ENCODE data around the gene CALN1. TPM values are rescaled to one million over a fixed set of nuclear protein-coding genes. Genes with fewer than 3 reads are reported as not detected.

Gene CALN1
- total RNA-seq, 1 experiment from 2014 or later: not detected

DNA sequence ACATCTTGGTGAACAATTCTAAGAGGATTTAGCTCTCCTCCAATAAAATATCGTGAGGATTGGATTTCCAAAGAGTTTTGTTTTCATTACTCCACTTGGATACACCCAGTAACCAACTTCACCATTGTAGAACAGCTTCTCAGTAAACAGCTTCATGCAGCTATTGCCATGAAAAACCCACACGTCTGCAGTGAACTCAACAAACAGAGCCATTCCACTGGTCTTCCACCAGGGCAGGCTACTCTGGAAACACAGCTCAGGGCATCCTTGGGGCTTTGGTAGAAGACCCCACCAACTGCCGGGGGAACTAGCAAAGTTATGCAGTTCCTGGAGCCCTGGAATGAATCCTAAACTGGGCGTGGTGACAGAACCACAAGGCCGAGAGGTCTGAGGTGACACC lies 77.4 kb downstream of the CALN1 start:
- intact Hi-C loops (cut with micrococcal nuclease; ENCODE audit: unreplicated experiment): no loop called here
- Mint-ChIP-seq H3K27me3 (ENCODE audit: insufficient read depth, unreplicated experiment) (no peaks in the 10 kb centered on the region), H3K27ac (ENCODE audit: unreplicated experiment) (no peak overlapping the region), H3K9me3 (ENCODE audit: unreplicated experiment) (peaks cover 10% of the 10 kb centered on the region), H3K36me3 (ENCODE audit: insufficient read depth, unreplicated experiment) (no peaks in the 10 kb centered on the region), H3K4me1 (ENCODE audit: low read depth, unreplicated experiment) (no peaks in the 10 kb centered on the region), H3K4me3 (ENCODE audit: unreplicated experiment) (no peak overlapping the region)
- no TSS peak for BruUV-seq (replicated peaks)
- H3K9me3 ChIP-seq: no peaks in the 10 kb centered on the region
- H3K27me3 ChIP-seq (replicated peaks; ENCODE audit: control insufficient read depth, insufficient read depth, low read length): no peaks in the 10 kb centered on the region
- ChIA-PET POLR2A (no interaction called here), CTCF (no interaction called here)
- no peak for DNase-seq
- TF ChIP-seq CTCF (IDR thresholded peaks at IDR 0.05; ENCODE audit: insufficient read depth in 1 of 2, low read depth in 1 of 2, low read length in 1 of 2, severe bottlenecking in 1 of 2, unreplicated experiment in 1 of 2): no peak
- no peak overlapping the region for H3K4me3 ChIP-seq (ENCODE audit: low read depth, low read length)
- no peaks in the 10 kb centered on the region for H3K36me3 ChIP-seq (ENCODE audit: control insufficient read depth, insufficient read depth, low read length)
- no peaks in the 10 kb centered on the region for H3K4me1 ChIP-seq

DNA sequence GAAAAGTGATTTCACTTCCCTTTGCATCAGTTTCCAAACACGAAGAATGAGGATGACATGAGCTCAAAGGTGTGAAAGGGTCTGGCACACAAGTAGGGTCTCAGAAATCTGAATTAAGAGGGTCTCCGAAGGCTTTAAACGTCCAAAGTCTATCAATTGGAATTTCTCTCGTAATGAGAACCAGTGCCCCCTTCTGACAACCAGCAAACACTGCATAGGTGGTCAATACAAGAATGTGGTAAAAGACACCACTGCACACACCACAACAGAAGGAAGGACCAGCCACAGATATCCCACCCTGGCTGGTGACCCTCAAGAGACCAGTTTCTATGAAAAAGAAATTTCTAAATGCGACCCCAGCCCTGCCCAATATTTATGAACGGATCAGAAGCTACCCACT lies 78.1 kb downstream of the CALN1 start:
- H3K27me3 Mint-ChIP-seq (ENCODE audit: insufficient read depth, unreplicated experiment): no peaks in the 10 kb centered on the region
- no peaks in the 10 kb centered on the region for H3K4me1 ChIP-seq
- no peaks in the 10 kb centered on the region for H3K36me3 ChIP-seq (ENCODE audit: control insufficient read depth, insufficient read depth, low read length)
- H3K9me3 Mint-ChIP-seq (ENCODE audit: unreplicated experiment): peaks cover 3% of the 10 kb centered on the region
- CTCF ChIA-PET: no interaction called here
- no peaks in the 10 kb centered on the region for H3K36me3 Mint-ChIP-seq (ENCODE audit: insufficient read depth, unreplicated experiment)
- H3K4me3 Mint-ChIP-seq (ENCODE audit: unreplicated experiment): no peak overlapping the region
- no peaks in the 10 kb centered on the region for H3K9me3 ChIP-seq
- no peak overlapping the region for H3K4me3 ChIP-seq (ENCODE audit: low read depth, low read length)
- no peaks in the 10 kb centered on the region for H3K27me3 ChIP-seq (replicated peaks; ENCODE audit: control insufficient read depth, insufficient read depth, low read length)
- POLR2A ChIA-PET: no interaction called here
- DNase-seq: no peak
- no peaks in the 10 kb centered on the region for H3K4me1 Mint-ChIP-seq (ENCODE audit: low read depth, unreplicated experiment)
- no peak overlapping the region for H3K27ac Mint-ChIP-seq (ENCODE audit: unreplicated experiment)
- no TSS peak for BruUV-seq (replicated peaks)
- no peak for TF ChIP-seq CTCF (IDR thresholded peaks at IDR 0.05; ENCODE audit: insufficient read depth in 1 of 2, low read depth in 1 of 2, low read length in 1 of 2, severe bottlenecking in 1 of 2, unreplicated experiment in 1 of 2)
- intact Hi-C loops (cut with micrococcal nuclease; ENCODE audit: unreplicated experiment): no loop called here

DNA sequence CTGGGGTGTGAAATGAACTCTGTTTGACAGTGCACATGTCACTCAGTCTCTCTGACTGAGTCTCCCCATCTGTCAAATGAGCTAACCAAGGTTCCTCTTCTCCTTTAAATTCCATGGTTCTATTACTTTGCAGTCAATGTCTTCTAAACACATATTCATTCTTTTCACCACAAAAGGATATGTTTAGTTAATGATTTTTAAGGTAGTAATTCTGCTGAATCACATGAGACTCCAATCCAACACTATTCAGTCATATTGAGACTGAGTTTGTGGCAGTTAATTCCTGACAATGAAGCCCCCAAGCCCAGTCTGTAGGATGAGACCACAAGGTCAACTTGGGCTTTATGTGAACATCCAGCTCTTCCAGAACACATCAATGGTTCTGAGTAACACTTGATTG lies 85.3 kb downstream of the CALN1 start:
- H3K36me3 Mint-ChIP-seq (ENCODE audit: insufficient read depth, unreplicated experiment): no peaks in the 10 kb centered on the region
- H3K27me3 Mint-ChIP-seq (ENCODE audit: insufficient read depth, unreplicated experiment): peaks cover 2% of the 10 kb centered on the region
- H3K9me3 Mint-ChIP-seq (ENCODE audit: unreplicated experiment): peaks cover 9% of the 10 kb centered on the region
- no peaks in the 10 kb centered on the region for H3K4me1 ChIP-seq
- no peaks in the 10 kb centered on the region for H3K9me3 ChIP-seq
- no peak for TF ChIP-seq CTCF (IDR thresholded peaks at IDR 0.05; ENCODE audit: insufficient read depth in 1 of 2, low read depth in 1 of 2, low read length in 1 of 2, severe bottlenecking in 1 of 2, unreplicated experiment in 1 of 2)
- H3K4me3 ChIP-seq (ENCODE audit: low read depth, low read length): no peak overlapping the region
- H3K36me3 ChIP-seq (ENCODE audit: control insufficient read depth, insufficient read depth, low read length): no peaks in the 10 kb centered on the region
- no peaks in the 10 kb centered on the region for H3K4me1 Mint-ChIP-seq (ENCODE audit: low read depth, unreplicated experiment)
- H3K4me3 Mint-ChIP-seq (ENCODE audit: unreplicated experiment): no peak overlapping the region
- ChIA-PET POLR2A (no interaction called here), CTCF (no interaction called here)
- BruUV-seq (replicated peaks): no TSS peak
- H3K27me3 ChIP-seq (replicated peaks; ENCODE audit: control insufficient read depth, insufficient read depth, low read length): no peaks in the 10 kb centered on the region
- no peak overlapping the region for H3K27ac Mint-ChIP-seq (ENCODE audit: unreplicated experiment)
- intact Hi-C loops (cut with micrococcal nuclease; ENCODE audit: unreplicated experiment): no loop called here
- DNase-seq: no peak

Measured in Caco-2 (cell line).